Measurements from ENCODE around the gene KCNK4.

DNA sequence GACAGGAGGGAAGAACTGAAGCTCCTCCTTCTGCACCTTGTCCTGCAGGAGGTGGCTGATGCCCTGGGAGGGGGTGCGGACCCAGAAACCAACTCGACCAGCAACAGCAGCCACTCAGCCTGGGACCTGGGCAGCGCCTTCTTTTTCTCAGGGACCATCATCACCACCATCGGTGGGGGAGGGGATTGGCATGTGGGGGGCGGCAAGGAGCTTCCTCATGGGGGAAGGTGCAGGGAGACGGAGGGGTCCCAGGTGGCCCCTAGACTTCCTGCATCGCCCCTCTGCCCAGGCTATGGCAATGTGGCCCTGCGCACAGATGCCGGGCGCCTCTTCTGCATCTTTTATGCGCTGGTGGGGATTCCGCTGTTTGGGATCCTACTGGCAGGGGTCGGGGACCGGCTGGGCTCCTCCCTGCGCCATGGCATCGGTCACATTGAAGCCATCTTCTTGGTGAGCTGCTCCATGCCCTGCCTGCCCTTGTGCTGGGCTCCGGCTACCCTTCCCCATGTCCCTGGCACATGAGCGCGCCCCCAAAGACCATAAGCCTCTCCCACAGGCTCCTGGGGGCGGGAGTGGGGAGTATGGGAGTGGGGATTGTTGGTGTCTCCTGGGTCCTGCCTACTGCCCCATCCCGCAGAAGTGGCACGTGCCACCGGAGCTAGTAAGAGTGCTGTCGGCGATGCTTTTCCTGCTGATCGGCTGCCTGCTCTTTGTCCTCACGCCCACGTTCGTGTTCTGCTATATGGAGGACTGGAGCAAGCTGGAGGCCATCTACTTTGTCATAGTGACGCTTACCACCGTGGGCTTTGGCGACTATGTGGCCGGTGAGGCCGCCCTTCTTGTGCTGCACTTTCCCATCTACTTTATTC, 6.0 kb downstream of the KCNK4 start:
- TF ChIP-seq, protein P1, sequence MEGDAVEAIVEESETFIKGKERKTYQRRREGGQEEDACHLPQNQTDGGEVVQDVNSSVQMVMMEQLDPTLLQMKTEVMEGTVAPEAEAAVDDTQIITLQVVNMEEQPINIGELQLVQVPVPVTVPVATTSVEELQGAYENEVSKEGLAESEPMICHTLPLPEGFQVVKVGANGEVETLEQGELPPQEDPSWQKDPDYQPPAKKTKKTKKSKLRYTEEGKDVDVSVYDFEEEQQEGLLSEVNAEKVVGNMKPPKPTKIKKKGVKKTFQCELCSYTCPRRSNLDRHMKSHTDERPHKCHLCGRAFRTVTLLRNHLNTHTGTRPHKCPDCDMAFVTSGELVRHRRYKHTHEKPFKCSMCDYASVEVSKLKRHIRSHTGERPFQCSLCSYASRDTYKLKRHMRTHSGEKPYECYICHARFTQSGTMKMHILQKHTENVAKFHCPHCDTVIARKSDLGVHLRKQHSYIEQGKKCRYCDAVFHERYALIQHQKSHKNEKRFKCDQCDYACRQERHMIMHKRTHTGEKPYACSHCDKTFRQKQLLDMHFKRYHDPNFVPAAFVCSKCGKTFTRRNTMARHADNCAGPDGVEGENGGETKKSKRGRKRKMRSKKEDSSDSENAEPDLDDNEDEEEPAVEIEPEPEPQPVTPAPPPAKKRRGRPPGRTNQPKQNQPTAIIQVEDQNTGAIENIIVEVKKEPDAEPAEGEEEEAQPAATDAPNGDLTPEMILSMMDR (IDR thresholded peaks at IDR 0.05), result no peak
- no peak for TF ChIP-seq POLR2A (IDR thresholded peaks at IDR 0.05)

Measured in adrenal gland (tissue), 5 donors.